Sigmoid colon (tissue), 7 donors: Measurements from ENCODE around the gene POLRMT. TPM values are rescaled to one million over a fixed set of nuclear protein-coding genes. Genes with fewer than 3 reads are reported as not detected.

Experiments used
- DNase-seq: peaks from one replicate; pipeline ENCODE4 v3.0.0-alpha.2; 2019
- H3K27ac ChIP-seq, 4 donors: fragments of 200-600 bp; sonication (generic); one replicate each; pipeline ENCODE4 v1.5.1; 2016 to 2019; ENCODE audit warnings: mild to moderate bottlenecking in 1 of 4
- H3K27me3 ChIP-seq, 3 donors: fragments of 200-600 bp; sonication (generic); one replicate each; pipeline ENCODE4 v1.5.1; 2019; ENCODE audit warnings: mild to moderate bottlenecking in 1 of 3
- H3K36me3 ChIP-seq, 4 donors: fragments of 200-600 bp; sonication (generic); one replicate each; pipeline ENCODE4 v1.5.1; 2016 to 2019
- H3K4me1 ChIP-seq, 4 donors: fragments of 200-600 bp; sonication (generic); one replicate each; pipeline ENCODE4 v1.5.1; 2017 to 2019
- H3K4me3 ChIP-seq, 4 donors: fragments of 200-600 bp; sonication (generic); one replicate each; pipeline ENCODE4 v1.5.1; 2017 to 2019; ENCODE audit warnings: mild to moderate bottlenecking in 2 of 4, moderate library complexity in 1 of 4
- H3K9me3 ChIP-seq, 4 donors: fragments of 200-600 bp in 3 of 4; sonication (generic) in 3 of 4; one replicate each; pipeline versions ENCODE4 v1.5.1 to v1.6.1; 2013 to 2019
- EP300 ChIP-seq, 4 donors: sonication (generic); formaldehyde crosslinking; IDR thresholded peaks; one replicate each; pipeline ENCODE4 v1.6.1; 2017; ENCODE audit warnings: antibody characterized with exemption in 4 of 4
- POLR2A ChIP-seq, 2 donors: fragments of 450-650 bp; IDR thresholded peaks; one replicate each; pipeline ENCODE4 v1.6.1; 2016; ENCODE audit warnings: antibody characterized with exemption in 2 of 2, mild to moderate bottlenecking in 2 of 2, moderate library complexity in 2 of 2
- POLR2AphosphoS5 ChIP-seq, 4 donors: sonication (generic); formaldehyde crosslinking; IDR thresholded peaks; one replicate each; pipeline ENCODE4 v1.6.1; 2017; ENCODE audit warnings: antibody characterized with exemption in 4 of 4
- WGBS, 2 donors: extraction: QIAGEN DNeasy Blood & Tissue Kit; methylation state at CpG; one replicate each; pipeline ENCODE4 v1.1.7; 2013; 5-methylcytosine and 5-hydroxymethylcytosine counted together
- intact Hi-C: fragments of 100-400 bp; cut with DNase I; formaldehyde crosslinking; loops from one replicate; pipeline ENCODE4 v1.15.1; 2023
- polyA plus RNA-seq, 3 donors: library from polyadenylated mRNA; stranded (reverse); fragments of 200-250 nt; gene quantifications; one replicate each; pipeline ENCODE4 v1.2.3, GENCODE V29; 2013
- total RNA-seq, 4 donors: library from RNA; depleted of rRNA; stranded (reverse); fragments of >200 nt; gene quantifications; one replicate each; pipeline ENCODE4 v1.1.0, GENCODE V29; 2016
- TF ChIP-seq, protein P1 (sequence below), 4 experiments: fragments of 450-650 bp in 3 of 4; fragments of 200-600 bp in 1 of 4; IDR thresholded peaks; one replicate each; pipeline ENCODE4 v1.5.1; 2016 to 2019; ENCODE audit warnings: antibody characterized with exemption in 4 of 4, mild to moderate bottlenecking in 3 of 4, moderate library complexity in 2 of 4
- donor health status: healthy with polysubstance abuse.
- donor health status: Bipolar disorder and iron deficiency.
- donor health status: healthy.

Gene POLRMT
- total and polyA plus RNA-seq, 7 donors: 16.8 to 63.0 (median 24.0) TPM

DNA sequence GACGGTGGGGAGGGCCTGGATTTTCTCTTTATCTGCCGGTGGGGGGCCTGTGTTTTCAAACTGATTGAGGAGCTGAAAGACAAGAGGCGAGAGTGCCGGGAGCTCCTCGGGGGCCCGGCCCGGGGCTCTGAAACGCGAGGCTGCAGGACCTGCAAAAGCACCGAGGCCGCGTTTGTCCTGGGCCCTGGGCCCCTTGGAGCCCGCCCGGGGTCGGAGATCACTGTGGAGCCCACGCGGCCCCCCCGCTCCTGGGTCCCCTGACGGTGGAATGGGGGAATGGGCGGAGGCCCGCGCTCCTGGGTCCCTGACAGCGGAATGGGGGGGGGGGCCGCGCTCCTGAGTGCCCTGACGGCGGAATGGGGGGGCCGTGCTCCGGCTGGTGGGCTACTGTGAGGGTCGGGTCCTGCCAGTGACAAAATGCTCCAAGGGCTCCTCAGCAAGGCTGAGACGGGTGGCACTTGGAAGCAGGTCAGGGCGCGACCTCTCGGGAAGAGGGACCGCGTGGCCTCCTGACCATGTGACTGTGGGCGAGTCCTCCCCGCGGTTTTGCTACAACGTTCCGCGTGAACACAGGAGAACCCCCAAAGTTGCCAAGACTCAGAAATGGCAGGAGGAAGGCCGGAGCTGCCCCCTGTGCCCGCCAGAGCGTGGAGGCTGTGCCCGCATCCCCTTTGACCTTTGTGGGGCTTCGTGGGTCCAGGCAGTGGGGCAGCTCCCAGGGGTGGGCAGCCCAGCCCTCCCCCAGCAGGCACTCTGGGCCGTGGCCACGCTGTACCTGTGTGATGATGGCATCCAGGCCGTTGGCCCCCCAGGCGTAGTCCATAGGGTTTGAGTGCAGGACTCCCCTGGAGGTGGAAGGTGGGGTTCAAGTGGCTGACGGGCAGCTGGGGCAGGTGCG lies 15.8 kb upstream of the POLRMT start:
- TF ChIP-seq EP300 (IDR thresholded peaks at IDR 0.05): no peak
- TF ChIP-seq POLR2A (IDR thresholded peaks at IDR 0.05): no peak
- no peak for TF ChIP-seq POLR2AphosphoS5 (IDR thresholded peaks at IDR 0.05)
- TF ChIP-seq, protein P1, sequence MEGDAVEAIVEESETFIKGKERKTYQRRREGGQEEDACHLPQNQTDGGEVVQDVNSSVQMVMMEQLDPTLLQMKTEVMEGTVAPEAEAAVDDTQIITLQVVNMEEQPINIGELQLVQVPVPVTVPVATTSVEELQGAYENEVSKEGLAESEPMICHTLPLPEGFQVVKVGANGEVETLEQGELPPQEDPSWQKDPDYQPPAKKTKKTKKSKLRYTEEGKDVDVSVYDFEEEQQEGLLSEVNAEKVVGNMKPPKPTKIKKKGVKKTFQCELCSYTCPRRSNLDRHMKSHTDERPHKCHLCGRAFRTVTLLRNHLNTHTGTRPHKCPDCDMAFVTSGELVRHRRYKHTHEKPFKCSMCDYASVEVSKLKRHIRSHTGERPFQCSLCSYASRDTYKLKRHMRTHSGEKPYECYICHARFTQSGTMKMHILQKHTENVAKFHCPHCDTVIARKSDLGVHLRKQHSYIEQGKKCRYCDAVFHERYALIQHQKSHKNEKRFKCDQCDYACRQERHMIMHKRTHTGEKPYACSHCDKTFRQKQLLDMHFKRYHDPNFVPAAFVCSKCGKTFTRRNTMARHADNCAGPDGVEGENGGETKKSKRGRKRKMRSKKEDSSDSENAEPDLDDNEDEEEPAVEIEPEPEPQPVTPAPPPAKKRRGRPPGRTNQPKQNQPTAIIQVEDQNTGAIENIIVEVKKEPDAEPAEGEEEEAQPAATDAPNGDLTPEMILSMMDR (IDR thresholded peaks at IDR 0.05): no peak
- peaks cover 18 to 81% (median 48%) of the 10 kb centered on the region in 4 donors for H3K36me3 ChIP-seq
- H3K27me3 ChIP-seq: no peaks in the 10 kb centered on the region
- intact Hi-C loops: no loop called here
- WGBS, 2 donors: 92 to 94% methylated on average over 53 of the region's 53 CpGs
- H3K27ac ChIP-seq: no peak overlapping the region
- DNase-seq: no peak
- no peak overlapping the region for H3K4me3 ChIP-seq
- no peaks in the 10 kb centered on the region for H3K9me3 ChIP-seq
- no peaks in the 10 kb centered on the region for H3K4me1 ChIP-seq

DNA sequence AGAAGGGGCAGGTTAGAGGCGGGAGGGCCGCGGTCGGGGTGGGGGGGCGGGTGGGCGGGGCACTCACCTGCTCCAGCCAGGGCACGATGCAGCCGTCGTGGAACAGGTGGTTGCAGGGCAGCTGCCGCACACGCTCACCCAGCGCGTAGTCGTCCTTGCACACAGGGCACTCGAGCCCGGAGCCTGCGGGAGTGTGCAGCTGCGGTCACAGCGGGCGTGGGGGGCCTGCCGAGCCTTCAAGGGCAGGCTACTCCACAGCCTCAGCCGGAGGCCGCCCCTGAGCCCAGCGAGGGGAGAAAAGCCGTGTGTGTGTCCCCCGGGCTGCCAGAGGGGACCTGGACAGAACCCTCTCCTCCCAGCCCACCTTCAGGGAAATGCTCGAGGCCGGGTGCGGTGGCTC lies 15.0 kb upstream of the POLRMT start:
- Histone ChIP-seq H3K4me1 (no peaks in the 10 kb centered on the region), H3K9me3 (no peaks in the 10 kb centered on the region), H3K27me3 (no peaks in the 10 kb centered on the region), H3K36me3 (peaks cover 18 to 75% (median 45%) of the 10 kb centered on the region in 4 donors), H3K27ac (no peak overlapping the region), H3K4me3 (no peak overlapping the region)
- DNase-seq: no peak
- no peak for TF ChIP-seq POLR2A (IDR thresholded peaks at IDR 0.05)
- no peak for TF ChIP-seq POLR2AphosphoS5 (IDR thresholded peaks at IDR 0.05)
- TF ChIP-seq, protein P1 (IDR thresholded peaks at IDR 0.05): no peak
- TF ChIP-seq EP300 (IDR thresholded peaks at IDR 0.05): no peak
- intact Hi-C loops: no loop called here
- 87 to 92% methylated on average over 29 of the region's 29 CpGs for WGBS, 2 donors

DNA sequence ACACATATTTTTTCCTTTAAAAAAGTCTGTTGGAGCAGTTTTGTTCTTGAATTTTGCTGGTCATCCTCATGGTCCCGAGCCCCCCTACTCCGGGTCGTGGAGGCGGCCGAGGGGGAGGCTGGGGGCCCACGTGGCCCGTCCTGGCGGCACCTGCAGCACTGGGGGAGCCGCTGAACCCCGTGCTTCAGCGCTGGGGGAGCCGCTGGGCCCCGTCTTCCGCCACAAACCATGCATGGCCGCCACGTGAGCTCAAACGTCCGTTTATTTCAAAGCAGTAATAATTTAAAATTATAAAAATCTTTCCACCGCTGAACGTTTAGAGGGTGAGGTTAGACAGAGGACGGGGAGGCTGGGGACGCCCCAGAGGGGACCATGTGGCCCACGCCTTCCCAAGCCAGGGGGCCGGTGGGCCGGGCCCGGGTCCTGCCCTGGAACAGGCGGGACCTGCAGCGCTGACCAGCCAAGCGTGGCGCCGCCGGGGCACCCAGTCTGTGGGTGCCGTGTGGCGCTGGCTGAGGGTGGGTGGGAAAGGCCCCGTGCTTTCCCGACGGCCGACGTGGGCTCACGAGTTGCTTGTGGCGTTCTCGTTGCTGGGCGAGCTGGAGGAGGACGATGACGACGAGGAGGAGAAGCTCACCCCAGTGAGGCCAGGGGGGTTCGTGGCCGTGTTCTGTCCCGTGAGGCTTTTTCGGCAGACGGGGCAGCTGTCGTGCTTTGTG lies 14.4 kb upstream of the POLRMT start:
- Histone ChIP-seq H3K36me3 (peaks cover 18 to 69% (median 43%) of the 10 kb centered on the region in 4 donors), H3K4me3 (no peak overlapping the region), H3K9me3 (no peaks in the 10 kb centered on the region), H3K4me1 (no peaks in the 10 kb centered on the region), H3K27me3 (no peaks in the 10 kb centered on the region), H3K27ac (no peak overlapping the region)
- WGBS, 2 donors: 92% methylated on average over 52 of the region's 52 CpGs
- no peak for TF ChIP-seq EP300 (IDR thresholded peaks at IDR 0.05)
- TF ChIP-seq, protein P1 (IDR thresholded peaks at IDR 0.05): no peak
- no peak for TF ChIP-seq POLR2A (IDR thresholded peaks at IDR 0.05)
- no peak for TF ChIP-seq POLR2AphosphoS5 (IDR thresholded peaks at IDR 0.05)
- intact Hi-C loops: no loop called here
- no peak for DNase-seq

DNA sequence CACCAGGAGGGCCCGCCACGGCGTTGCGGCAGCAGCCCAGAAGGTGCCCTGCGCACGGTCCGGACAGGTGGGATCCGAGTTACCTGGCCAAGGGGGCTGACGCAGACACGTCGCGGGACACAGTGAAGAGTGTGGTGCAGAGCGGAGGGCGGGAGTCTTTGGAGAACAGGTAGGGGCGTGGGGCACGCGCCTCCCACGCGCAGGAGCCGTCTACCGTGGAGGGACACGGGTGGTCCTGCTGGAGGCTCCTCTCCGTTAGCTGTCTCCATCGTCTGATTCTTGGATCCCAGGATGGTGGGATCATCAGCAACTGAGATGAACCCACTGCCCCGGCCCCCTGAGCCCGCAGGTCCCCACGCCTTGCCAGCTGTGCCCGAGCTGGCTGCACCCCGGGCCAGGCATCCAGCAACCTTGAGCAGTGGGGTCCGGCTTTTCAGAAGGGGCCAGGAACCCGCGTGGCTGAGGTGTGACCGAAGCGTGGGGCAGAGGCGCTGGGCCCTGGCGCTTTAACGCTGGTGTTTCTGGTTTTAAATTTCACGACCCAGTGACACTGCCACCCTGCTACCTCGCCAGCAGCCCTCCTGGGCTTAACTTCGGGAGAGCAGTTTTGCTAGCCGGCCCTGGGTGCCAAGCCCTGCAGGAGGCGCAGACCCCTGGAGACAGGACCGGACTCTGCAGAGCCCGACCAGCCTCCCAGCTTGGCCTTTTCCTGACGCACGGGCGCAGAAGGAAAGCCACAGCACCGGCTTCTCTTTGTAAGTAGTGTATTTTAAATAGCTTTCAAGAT lies 13.6 kb upstream of the POLRMT start:
- intact Hi-C loops: no loop called here
- no peaks in the 10 kb centered on the region for H3K4me1 ChIP-seq
- DNase-seq: no peak
- TF ChIP-seq, protein P1 (IDR thresholded peaks at IDR 0.05): no peak
- TF ChIP-seq POLR2A (IDR thresholded peaks at IDR 0.05): no peak
- TF ChIP-seq POLR2AphosphoS5 (IDR thresholded peaks at IDR 0.05): no peak
- no peak for TF ChIP-seq EP300 (IDR thresholded peaks at IDR 0.05)
- H3K36me3 ChIP-seq: peaks cover 18 to 62% (median 43%) of the 10 kb centered on the region in 4 donors
- no peak overlapping the region for H3K4me3 ChIP-seq
- H3K9me3 ChIP-seq: no peaks in the 10 kb centered on the region
- no peaks in the 10 kb centered on the region for H3K27me3 ChIP-seq
- no peak overlapping the region for H3K27ac ChIP-seq
- 95% methylated on average over 48 of the region's 48 CpGs for WGBS, 2 donors
